PC-3 (cell line): ENCODE data around the gene MATCAP1. TPM values are rescaled to one million over a fixed set of nuclear protein-coding genes. Genes with fewer than 3 reads are reported as not detected.

Experiments used
- ATAC-seq: fragments of 200-7000 bp; cut with Tn5 transposase; 2 replicates; pipeline ENCODE4 v1.9.1; 2020; ENCODE audit warnings: mild to moderate bottlenecking, moderate library complexity
- BruUV-seq: library from RNA; stranded (reverse); fragments of 400-500 nt; replicated peaks from 2 replicates; lab custom pipeline; 2021; lab: Mats Ljungman, UMichigan
- CTCF ChIA-PET: fragments of 300-600 bp; sonication (Branson Sonifier 250); formaldehyde crosslinking; loops from one replicate; lab custom pipeline; 2022; ENCODE audit warnings: antibody characterized with exemption; lab: Charles Lee
- POLR2A ChIA-PET: fragments of 300-600 bp; sonication (Branson Sonifier 250); formaldehyde crosslinking; loops from one replicate; lab custom pipeline; 2022; ENCODE audit warnings: antibody characterized with exemption; ENCODE audit not compliant: unreplicated experiment; lab: Charles Lee
- DNase-seq: peaks from one replicate; pipeline ENCODE4 v3.0.0-alpha.2; 2015
- H2AFZ ChIP-seq: fragments of 300-600 bp; sonication (generic); 2 replicates; pipeline ENCODE4 v1.6.0; 2016; ENCODE audit warnings: antibody characterized with exemption, low read length
- H3F3A ChIP-seq: fragments of 300-600 bp; sonication (generic); one replicate; pipeline ENCODE4 v1.6.0; 2017; ENCODE audit warnings: antibody characterized with exemption, low read length, control low read depth, mild to moderate bottlenecking; ENCODE audit not compliant: unreplicated experiment
- H3K27ac ChIP-seq: fragments of 300-600 bp; sonication (generic); 2 replicates; pipeline ENCODE4 v1.5.1; 2016; ENCODE audit warnings: mild to moderate bottlenecking, low read length
- H3K27me3 ChIP-seq: fragments of 300-600 bp; sonication (generic); 2 replicates; pipeline ENCODE4 v1.6.1; 2016; ENCODE audit warnings: low read length, mixed read lengths
- H3K36me3 ChIP-seq: fragments of 300-600 bp; sonication (generic); 2 replicates; pipeline ENCODE4 v1.6.1; 2016; ENCODE audit warnings: low read depth, mixed run types, low read length, mixed read lengths
- H3K4me1 ChIP-seq: fragments of 300-600 bp; sonication (generic); 2 replicates; pipeline ENCODE4 v1.5.1; 2016; ENCODE audit warnings: low read length; ENCODE audit not compliant: insufficient read depth
- H3K4me2 ChIP-seq: fragments of 300-600 bp; sonication (generic); 2 replicates; pipeline ENCODE4 v1.6.0; 2016; ENCODE audit warnings: low read length
- H3K4me3 ChIP-seq: fragments of 300-600 bp; sonication (generic); 2 replicates; pipeline ENCODE4 v1.5.1; 2016; ENCODE audit warnings: mild to moderate bottlenecking, low read length, mixed read lengths
- H3K79me2 ChIP-seq: fragments of 300-600 bp; sonication (generic); 2 replicates; pipeline ENCODE4 v1.6.1; 2017; ENCODE audit warnings: low read length, mixed read lengths
- H3K9ac ChIP-seq: fragments of 300-600 bp; sonication (generic); 2 replicates; pipeline ENCODE4 v1.6.0; 2016; ENCODE audit warnings: mild to moderate bottlenecking, low read length
- H3K9me2 ChIP-seq: fragments of 300-600 bp; sonication (generic); replicated peaks from 2 replicates; pipeline ENCODE4 v1.6.1; 2016; ENCODE audit warnings: mixed run types, low read length, mixed read lengths
- H3K9me3 ChIP-seq: fragments of 300-600 bp; sonication (generic); 2 replicates; pipeline ENCODE4 v1.6.1; 2016; ENCODE audit warnings: low read length, mixed read lengths
- H4K20me1 ChIP-seq: fragments of 300-600 bp; sonication (generic); 2 replicates; pipeline ENCODE4 v1.6.1; 2016; ENCODE audit warnings: low read length, mixed read lengths
- CTCF ChIP-seq: fragments of 300-600 bp; sonication (generic); conservative IDR thresholded peaks from 2 replicates; pipeline ENCODE4 v1.5.1; 2017; ENCODE audit warnings: antibody characterized with exemption, low read depth, mild to moderate bottlenecking, low read length
- EZH2 ChIP-seq: fragments of 300-600 bp; sonication (generic); IDR thresholded peaks from one replicate; pipeline ENCODE4 v1.6.1; 2017; ENCODE audit warnings: antibody characterized with exemption, mild to moderate bottlenecking, low read length; ENCODE audit not compliant: unreplicated experiment
- EZH2phosphoT487 ChIP-seq: fragments of 300-600 bp; sonication (generic); IDR thresholded peaks from 2 replicates; pipeline ENCODE4 v1.6.1; 2018; ENCODE audit warnings: mild to moderate bottlenecking, antibody characterized with exemption, low read length, borderline replicate concordance
- intact Hi-C: fragments of 100-400 bp; cut with micrococcal nuclease; formaldehyde crosslinking; loops from 2 replicates; pipeline ENCODE4 v1.9.0; 2023
- total RNA-seq: library from RNA; depleted of rRNA; stranded (reverse); fragments of >200 nt; gene quantifications from 2 replicates; pipeline ENCODE4 v1.2.3, GENCODE V29; 2014

Gene MATCAP1
- total RNA-seq, 1 experiment from 2014 or later = 29.6 TPM

GRCh38 chr16:67226295-67226803 is 42.6 kb upstream of the MATCAP1 start:
- TSS peak; percentile 57 for BruUV-seq
- no peaks in the 10 kb centered on the region for H3K27me3 ChIP-seq
- CTCF ChIA-PET = interaction anchor here (1.3 to 1.7 kb wide), 2 partner anchors 18 to 28 kb away, joined by 5 to 9 read pairs; partner anchors contain the start of gene ELMO3
- H3K27ac ChIP-seq = no peak overlapping the region
- H3K4me1 ChIP-seq = peaks cover 12% of the 10 kb centered on the region; the same call in 1 of the 2 replicates
- intact Hi-C loops = no loop called here
- no peaks in the 10 kb centered on the region for H3K9me2 ChIP-seq
- no peaks in the 10 kb centered on the region for H4K20me1 ChIP-seq
- TF ChIP-seq EZH2phosphoT487 = no peak
- TF ChIP-seq EZH2 = no peak
- TF ChIP-seq CTCF = no peak
- H3K9ac ChIP-seq = peak overlapping the region; percentile 94
- peaks cover 11% of the 10 kb centered on the region; the same call in 1 of the 2 replicates for H3K36me3 ChIP-seq
- peaks cover 19% of the 10 kb centered on the region for H3K79me2 ChIP-seq
- peak overlapping the region; percentile 88 for H2AFZ ChIP-seq
- H3F3A ChIP-seq = no peaks in the 10 kb centered on the region
- peak overlapping the region; percentile 100 for H3K4me3 ChIP-seq
- POLR2A ChIA-PET = interaction anchor here (0.5 to 0.9 kb wide), 6 partner anchors 8 to 337 kb away, joined by 3 to 5 read pairs (median 3); partner anchors contain the start of gene FHOD1
- DNase-seq (no peak), ATAC-seq (no peak)
- H3K9me3 ChIP-seq = no peaks in the 10 kb centered on the region
- H3K4me2 ChIP-seq = peak overlapping the region; percentile 84

- Histone ChIP-seq H3K79me2 (peaks cover 19% of the 10 kb centered on the region), H3K27me3 (no peaks in the 10 kb centered on the region), H3K9me3 (no peaks in the 10 kb centered on the region), H3F3A (no peaks in the 10 kb centered on the region), H3K9ac (no peak overlapping the region), H3K4me3 (no peak overlapping the region), H2AFZ (no peak overlapping the region), H3K4me1 (peaks cover 12% of the 10 kb centered on the region; the same call in 1 of the 2 replicates), H3K27ac (no peak overlapping the region), H3K4me2 (no peak overlapping the region), H4K20me1 (no peaks in the 10 kb centered on the region), H3K36me3 (peaks cover 8% of the 10 kb centered on the region; the same call in 1 of the 2 replicates), H3K9me2 (no peaks in the 10 kb centered on the region)
- POLR2A ChIA-PET = no interaction called here
- intact Hi-C loops = no loop called here
- no peak for DNase-seq
- no peak for ATAC-seq
- CTCF ChIA-PET = no interaction called here
- TF ChIP-seq EZH2phosphoT487 = no peak
- no peak for TF ChIP-seq CTCF
- TF ChIP-seq EZH2 = no peak
- no TSS peak for BruUV-seq
Measured at GRCh38 chr16:67223992-67224391, 40.2 kb upstream of the MATCAP1 start.
